ENCODE measurements around the gene RAB3IL1. TPM values are rescaled to one million over a fixed set of nuclear protein-coding genes. Genes with fewer than 3 reads are reported as not detected.

Gene RAB3IL1
- total RNA-seq, 4 donors from 2014 or later = 0.15 to 10.3 (median 5.0) TPM

GRCh38 chr11:61854966-61855714, 62.2 kb downstream of the RAB3IL1 start:
- Histone ChIP-seq H3K27ac (no peak overlapping the region), H3K4me3 (no peak overlapping the region), H3K4me1 (peaks cover 0 to 3% (median 0%) of the 10 kb centered on the region in 3 donors), H3K27me3 (no peaks in the 10 kb centered on the region), H3K9me3 (no peaks in the 10 kb centered on the region), H3K36me3 (peaks cover 0 to 47% (median 0%) of the 10 kb centered on the region in 3 donors)
- intact Hi-C loops (cut with DNase I) = no loop called here
- TF ChIP-seq POLR2A (IDR thresholded peaks at IDR 0.05) = no peak
- no peak for TF ChIP-seq CTCF (IDR thresholded peaks at IDR 0.05)
- 94% methylated on average over 6 of the region's 14 CpGs; no CpG with 5 or more reads in 1 of the 2 donors for WGBS, 2 donors
- no peak for DNase-seq

GRCh38 chr11:61854206-61854895, 63.0 kb downstream of the RAB3IL1 start:
- no peaks in the 10 kb centered on the region for H3K4me1 ChIP-seq
- WGBS, 2 donors = 86% methylated on average over 2 of the region's 17 CpGs; no CpG with 5 or more reads in 1 of the 2 donors
- DNase-seq = no peak
- peaks cover 0 to 45% (median 0%) of the 10 kb centered on the region in 3 donors for H3K36me3 ChIP-seq
- H3K27ac ChIP-seq = no peak overlapping the region
- no peaks in the 10 kb centered on the region for H3K27me3 ChIP-seq
- H3K4me3 ChIP-seq = no peak overlapping the region
- intact Hi-C loops (cut with DNase I) = no loop called here
- no peaks in the 10 kb centered on the region for H3K9me3 ChIP-seq
- TF ChIP-seq CTCF (IDR thresholded peaks at IDR 0.05) (no peak), POLR2A (IDR thresholded peaks at IDR 0.05) (no peak)

- Histone ChIP-seq H3K4me1 (no peaks in the 10 kb centered on the region), H3K27ac (no peak overlapping the region), H3K4me3 (no peak overlapping the region), H3K9me3 (no peaks in the 10 kb centered on the region), H3K27me3 (no peaks in the 10 kb centered on the region), H3K36me3 (peaks cover 0 to 47% (median 0%) of the 10 kb centered on the region in 3 donors)
- intact Hi-C loops (cut with DNase I) = no loop called here
- 71 to 100% methylated on average over 1 to 6 of the region's 13 CpGs for WGBS, 2 donors
- no peak for DNase-seq
- no peak for TF ChIP-seq POLR2A (IDR thresholded peaks at IDR 0.05)
Observed at GRCh38 chr11:61853698-61854169, 63.6 kb downstream of the RAB3IL1 start.

- no peaks in the 10 kb centered on the region for H3K27me3 ChIP-seq
- H3K27ac ChIP-seq = no peak overlapping the region
- peaks cover 0 to 49% (median 0%) of the 10 kb centered on the region in 3 donors for H3K36me3 ChIP-seq
- intact Hi-C loops (cut with DNase I) = no loop called here
- H3K4me1 ChIP-seq = no peaks in the 10 kb centered on the region
- H3K9me3 ChIP-seq = no peaks in the 10 kb centered on the region
- no peak overlapping the region for H3K4me3 ChIP-seq
- DNase-seq = no peak
- WGBS, 2 donors = 77 to 85% methylated on average over 6 of the region's 6 CpGs
- TF ChIP-seq POLR2A (IDR thresholded peaks at IDR 0.05) = no peak
- no peak for TF ChIP-seq CTCF (IDR thresholded peaks at IDR 0.05)
Observed at GRCh38 chr11:61851900-61852295, 65.5 kb downstream of the RAB3IL1 start.

GRCh38 chr11:61851113-61851899, 66.1 kb downstream of the RAB3IL1 start:
- intact Hi-C loops (cut with DNase I) = no loop called here

More at GRCh38 chr11:61851113-61851899, 66.1 kb downstream of the RAB3IL1 start:
- H3K4me3 ChIP-seq = no peak overlapping the region
- TF ChIP-seq POLR2A (IDR thresholded peaks at IDR 0.05) (no peak), CTCF (IDR thresholded peaks at IDR 0.05) (no peak)
- no peaks in the 10 kb centered on the region for H3K27me3 ChIP-seq
- 88 to 89% methylated on average over 10 to 14 of the region's 24 CpGs for WGBS, 2 donors
- peak overlapping the region in 1 of 4 donors; percentile 17 for H3K27ac ChIP-seq
- DNase-seq = no peak
- H3K36me3 ChIP-seq = peaks cover 0 to 49% (median 0%) of the 10 kb centered on the region in 3 donors
- H3K9me3 ChIP-seq = no peaks in the 10 kb centered on the region
- H3K4me1 ChIP-seq = no peaks in the 10 kb centered on the region
